DND-41 (cell line): Measurements from ENCODE around the gene DAPL1.

Experiments used
- ATAC-seq: fragments of 200-7000 bp; cut with Tn5 transposase; 3 replicates; pipeline ENCODE4 v1.9.1; 2021; ENCODE audit warnings: low read depth; ENCODE audit not compliant: insufficient read depth
- DNase-seq: peaks from one replicate; pipeline ENCODE4 v3.0.0-alpha.2; 2020
- H2AFZ ChIP-seq: 2 replicates; pipeline ENCODE4 v1.6.0; 2012; ENCODE audit warnings: low read depth, low read length
- H3K27ac ChIP-seq: 2 replicates; pipeline ENCODE4 v1.5.1; 2012; ENCODE audit warnings: low read length, inconsistent platforms
- H3K27me3 ChIP-seq: fragments of 200-600 bp; sonication (generic); 2 replicates; pipeline ENCODE4 v1.6.0; 2012; ENCODE audit warnings: low read length, mild to moderate bottlenecking, inconsistent platforms; ENCODE audit not compliant: insufficient read depth, poor library complexity
- H3K36me3 ChIP-seq: 2 replicates; pipeline ENCODE4 v1.5.1; 2012; ENCODE audit warnings: low read length, inconsistent platforms; ENCODE audit not compliant: insufficient read depth
- H3K4me1 ChIP-seq: 2 replicates; pipeline ENCODE4 v1.5.1; 2012; ENCODE audit warnings: mild to moderate bottlenecking, low read length; ENCODE audit not compliant: insufficient read depth
- H3K4me2 ChIP-seq: 2 replicates; pipeline ENCODE4 v1.6.0; 2012; ENCODE audit warnings: mild to moderate bottlenecking, moderate library complexity, low read length, inconsistent platforms; ENCODE audit not compliant: insufficient read depth
- H3K4me3 ChIP-seq, 2 experiments: fragments of 200-600 bp in 1 of 2; shearing (Covaris generic) in 1 of 2; 2 replicates each; pipeline ENCODE4 v1.5.1; 2012 to 2016; ENCODE audit warnings: inconsistent platforms in 2 of 2, low read length in 2 of 2, mild to moderate bottlenecking in 2 of 2, low read depth in 1 of 2, moderate library complexity in 1 of 2
- H3K79me2 ChIP-seq: 2 replicates; pipeline ENCODE4 v1.6.0; 2012; ENCODE audit warnings: low read length, inconsistent platforms; ENCODE audit not compliant: insufficient read depth
- H3K9ac ChIP-seq: 2 replicates; pipeline ENCODE4 v1.6.0; 2012; ENCODE audit warnings: low read depth, mild to moderate bottlenecking, inconsistent platforms, low read length, moderate library complexity
- H3K9me3 ChIP-seq: 2 replicates; pipeline ENCODE4 v1.5.1; 2012; ENCODE audit warnings: low read length, moderate library complexity, mild to moderate bottlenecking, inconsistent platforms; ENCODE audit not compliant: insufficient read depth, severe bottlenecking
- H4K20me1 ChIP-seq: 2 replicates; pipeline ENCODE4 v1.6.0; 2012; ENCODE audit warnings: low read length; ENCODE audit not compliant: insufficient read depth
- CTCF ChIP-seq: IDR thresholded peaks from 2 replicates; pipeline ENCODE4 v1.5.1; 2012; ENCODE audit warnings: borderline replicate concordance, low read length, moderate library complexity, mild to moderate bottlenecking; ENCODE audit not compliant: poor library complexity, severe bottlenecking; ENCODE audit errors: extremely low read depth
- EZH2 ChIP-seq: IDR thresholded peaks from 3 replicates; pipeline ENCODE4 v1.6.1; 2012; ENCODE audit warnings: borderline replicate concordance, low read depth, mild to moderate bottlenecking, moderate library complexity, low read length, inconsistent platforms; ENCODE audit not compliant: severe bottlenecking

DAPL1 gene

GRCh38 chr2:158766524-158766923, 28.6 kb upstream of the DAPL1 start:
- H3K9ac ChIP-seq = no peak overlapping the region
- DNase-seq (no peak), ATAC-seq (no peak)
- peaks cover 2% of the 10 kb centered on the region for H3K9me3 ChIP-seq
- no peak overlapping the region for H3K4me2 ChIP-seq
- H3K36me3 ChIP-seq = no peaks in the 10 kb centered on the region
- H3K4me1 ChIP-seq = no peaks in the 10 kb centered on the region
- TF ChIP-seq EZH2 = no peak
- TF ChIP-seq CTCF = no peak
- peaks cover 15% of the 10 kb centered on the region for H3K27me3 ChIP-seq
- no peaks in the 10 kb centered on the region for H3K79me2 ChIP-seq
- no peaks in the 10 kb centered on the region for H4K20me1 ChIP-seq
- no peak overlapping the region for H3K4me3 ChIP-seq
- no peak overlapping the region for H2AFZ ChIP-seq
- no peak overlapping the region for H3K27ac ChIP-seq

- H3K27ac ChIP-seq = no peak overlapping the region
- no peak overlapping the region for H3K4me2 ChIP-seq
- H3K9ac ChIP-seq = no peak overlapping the region
- no peak for ATAC-seq
- TF ChIP-seq EZH2 (no peak), CTCF (no peak)
- DNase-seq = no peak
- no peak overlapping the region for H3K4me3 ChIP-seq
- H3K27me3 ChIP-seq = peaks cover 6% of the 10 kb centered on the region
- H3K79me2 ChIP-seq = no peaks in the 10 kb centered on the region
- no peaks in the 10 kb centered on the region for H4K20me1 ChIP-seq
- H2AFZ ChIP-seq = no peak overlapping the region
- H3K36me3 ChIP-seq = no peaks in the 10 kb centered on the region
- peaks cover 2% of the 10 kb centered on the region for H3K9me3 ChIP-seq
- no peaks in the 10 kb centered on the region for H3K4me1 ChIP-seq
Measured at GRCh38 chr2:158772306-158773078, 22.6 kb upstream of the DAPL1 start.

- Histone ChIP-seq H4K20me1 (no peaks in the 10 kb centered on the region), H2AFZ (no peak overlapping the region), H3K27ac (no peak overlapping the region), H3K4me1 (no peaks in the 10 kb centered on the region), H3K4me2 (no peak overlapping the region), H3K9me3 (no peaks in the 10 kb centered on the region), H3K4me3 (no peak overlapping the region), H3K9ac (no peak overlapping the region), H3K27me3 (peaks cover 6% of the 10 kb centered on the region), H3K79me2 (no peaks in the 10 kb centered on the region), H3K36me3 (no peaks in the 10 kb centered on the region)
- DNase-seq = no peak
- no peak for TF ChIP-seq CTCF
- TF ChIP-seq EZH2 = no peak
- ATAC-seq = no peak
Measured at GRCh38 chr2:158773121-158773520, 22.0 kb upstream of the DAPL1 start.

GRCh38 chr2:158774681-158775080, 20.4 kb upstream of the DAPL1 start:
- no peaks in the 10 kb centered on the region for H3K36me3 ChIP-seq
- H3K4me2 ChIP-seq = no peak overlapping the region
- H3K4me3 ChIP-seq = no peak overlapping the region
- peaks cover 6% of the 10 kb centered on the region for H3K27me3 ChIP-seq
- H2AFZ ChIP-seq = no peak overlapping the region
- H3K9ac ChIP-seq = no peak overlapping the region
- H3K27ac ChIP-seq = no peak overlapping the region
- no peaks in the 10 kb centered on the region for H3K79me2 ChIP-seq
- no peaks in the 10 kb centered on the region for H4K20me1 ChIP-seq
- no peak for ATAC-seq
- H3K9me3 ChIP-seq = no peaks in the 10 kb centered on the region
- DNase-seq = no peak
- TF ChIP-seq EZH2 = no peak
- TF ChIP-seq CTCF = no peak
- H3K4me1 ChIP-seq = no peaks in the 10 kb centered on the region
